NB4 (cell line): Measurements from ENCODE around the gene LRMDA.

Source experiments
- DNase-seq: peaks from one replicate; pipeline ENCODE4 v3.0.0; 2010; ENCODE audit warnings: low read depth
- H3K4me3 ChIP-seq: one replicate; pipeline ENCODE4 v1.5.1; 2011; ENCODE audit warnings: mild to moderate bottlenecking, low read depth, low read length, moderate library complexity
- CTCF ChIP-seq: IDR thresholded peaks from one replicate; pipeline ENCODE4 v1.5.1; 2012; ENCODE audit warnings: low read depth, low read length
- MAX ChIP-seq: IDR thresholded peaks from 2 replicates; pipeline ENCODE4 v1.6.1; 2011; ENCODE audit warnings: low read depth, low read length
- MYC ChIP-seq: IDR thresholded peaks from 2 replicates; pipeline ENCODE4 v1.6.1; 2011; ENCODE audit warnings: low read depth, low read length
- POLR2A ChIP-seq: IDR thresholded peaks from 2 replicates; pipeline ENCODE4 v1.6.1; 2011; ENCODE audit warnings: mild to moderate bottlenecking; ENCODE audit not compliant: insufficient read length; ENCODE audit errors: extremely low read depth

Gene LRMDA

DNA sequence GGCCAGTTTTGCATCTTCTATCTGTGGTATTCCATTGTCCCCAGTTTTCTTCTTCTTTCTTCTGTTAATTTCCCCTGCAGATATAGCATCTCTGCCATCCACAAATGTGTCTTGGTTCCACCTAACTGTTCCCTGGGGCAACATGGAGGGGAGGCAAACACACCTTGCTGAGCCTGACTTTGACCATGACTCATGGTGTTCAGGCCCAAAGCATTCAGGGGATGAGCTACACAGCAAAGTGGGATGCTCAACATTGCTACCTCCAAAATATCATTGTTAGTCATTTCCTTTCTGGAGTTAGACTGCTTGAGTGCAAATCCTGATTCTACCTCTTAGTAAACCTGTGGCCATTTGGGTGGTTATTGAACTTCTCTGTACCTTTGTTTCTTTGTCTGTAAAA lies 542.7 kb downstream of the LRMDA start:
- no peak for DNase-seq
- H3K4me3 ChIP-seq = no peak overlapping the region
- TF ChIP-seq MYC (no peak), POLR2A (no peak), CTCF (no peak), MAX (no peak)

DNA sequence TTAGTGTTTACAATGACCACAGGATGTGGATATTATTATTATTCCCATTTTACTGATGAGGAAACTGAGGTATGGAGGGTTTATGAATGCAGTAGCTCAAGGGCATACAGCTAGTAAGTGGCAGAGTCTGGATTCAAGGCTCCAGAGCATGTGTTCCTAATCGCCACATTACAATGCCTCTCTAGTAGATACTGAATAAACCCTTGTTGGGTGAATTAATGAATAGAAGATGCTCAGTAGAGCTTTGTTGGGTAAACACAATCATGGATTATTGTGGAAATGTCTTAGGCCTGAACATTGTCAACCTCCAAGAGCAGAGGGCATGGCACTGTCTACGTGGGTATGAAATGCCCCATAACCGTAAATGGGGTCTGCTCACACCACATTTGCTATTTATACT lies 545.3 kb downstream of the LRMDA start:
- H3K4me3 ChIP-seq = no peak overlapping the region
- DNase-seq = no peak
- TF ChIP-seq POLR2A (no peak), CTCF (no peak), MAX (no peak), MYC (no peak)

GRCh38 chr10:75977139-75977538 lies 545.7 kb downstream of the LRMDA start:
- no peak for TF ChIP-seq CTCF
- TF ChIP-seq MAX = no peak
- TF ChIP-seq POLR2A = no peak
- H3K4me3 ChIP-seq = no peak overlapping the region
- DNase-seq = no peak

- TF ChIP-seq MAX = no peak
- TF ChIP-seq MYC = no peak
- no peak for TF ChIP-seq CTCF
- TF ChIP-seq POLR2A = no peak
- H3K4me3 ChIP-seq = no peak overlapping the region
- DNase-seq = no peak
Observed at GRCh38 chr10:75978213-75978612, 546.8 kb downstream of the LRMDA start.

DNA sequence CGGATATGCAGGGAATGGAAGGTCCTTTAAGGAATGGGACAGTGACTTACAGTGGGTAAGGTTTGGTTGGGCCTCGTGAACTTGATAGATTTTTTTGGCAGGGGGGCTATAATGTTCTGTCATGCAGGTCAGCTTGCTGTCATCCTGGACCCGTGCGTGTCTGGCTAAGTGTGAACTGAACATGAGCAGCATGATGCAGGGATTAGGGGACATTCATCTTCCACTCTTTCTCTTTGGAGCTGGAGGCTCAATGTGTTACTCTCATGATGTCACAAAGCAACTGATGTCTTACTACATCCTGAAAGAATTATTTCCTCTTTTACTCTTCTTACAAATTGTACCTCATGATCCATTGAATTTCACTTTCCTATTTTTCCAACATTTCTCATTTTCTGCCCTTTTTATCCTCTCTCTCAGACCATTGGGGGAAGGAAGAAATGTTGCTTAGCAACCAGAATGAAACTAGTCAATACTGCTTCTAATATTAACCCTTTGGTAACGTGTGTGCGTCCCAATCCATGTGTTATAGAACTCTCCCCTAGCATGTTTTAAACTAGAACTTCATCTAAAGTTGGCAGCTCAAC lies 549.1 kb downstream of the LRMDA start:
- H3K4me3 ChIP-seq = no peak overlapping the region
- no peak for TF ChIP-seq MYC
- TF ChIP-seq POLR2A = no peak
- no peak for TF ChIP-seq MAX
- TF ChIP-seq CTCF = no peak
- no peak for DNase-seq
